Medulla oblongata (tissue), 1 donor: Measurements from ENCODE around the gene IL6ST.
A peak's percentile ranks its signal among the peaks of the same experiment; 100 is the strongest.
"Not testable (repeated sequence)": the region's sequence is repeated elsewhere in the genome, so short reads cannot be mapped to it uniquely, and the experiment has no call there.

Source experiments
- DNase-seq: peaks from one replicate; pipeline ENCODE4 v3.0.0-alpha.2; 2015; ENCODE audit errors: extremely low spot score

IL6ST gene

DNA sequence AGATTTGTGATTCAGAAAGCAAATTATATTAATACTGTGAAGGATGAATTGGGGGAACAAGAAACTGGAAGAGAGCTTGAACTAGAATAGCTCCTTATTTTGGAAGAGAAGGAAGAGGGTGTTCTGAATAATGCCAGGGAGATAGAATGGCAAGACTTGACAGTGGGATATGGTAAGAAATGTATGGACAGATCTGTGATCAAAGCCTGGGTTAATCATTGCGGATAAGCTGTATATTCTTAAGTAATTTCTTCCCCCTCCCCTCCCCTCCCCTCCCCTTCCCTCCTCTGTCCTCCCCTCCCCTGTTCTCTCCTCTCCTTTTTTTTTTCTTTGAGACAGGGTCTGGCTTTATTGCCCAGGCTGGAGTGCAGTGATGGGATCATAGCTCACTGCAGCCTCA is 10.1 kb upstream of the IL6ST start:
- no peak for DNase-seq

DNA sequence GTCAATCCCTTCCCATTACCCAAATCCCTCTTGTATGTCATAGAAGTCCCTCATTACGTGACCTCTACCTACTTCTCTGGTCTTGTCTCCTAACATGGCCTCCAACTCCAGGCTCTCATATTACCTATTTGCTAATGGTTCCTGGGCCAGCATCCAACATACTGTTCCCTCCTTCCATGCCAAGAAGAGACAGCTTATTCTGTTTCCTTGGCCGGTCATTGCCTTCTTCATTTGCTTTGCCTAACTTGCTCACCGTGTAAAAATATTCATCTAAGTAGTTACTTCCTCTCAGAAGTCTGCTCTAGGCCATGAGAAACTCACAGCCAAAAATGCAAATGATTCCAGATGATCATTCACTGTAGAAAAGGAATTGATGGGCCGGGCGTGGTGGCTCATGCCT is 8.9 kb upstream of the IL6ST start:
- no peak for DNase-seq

DNA sequence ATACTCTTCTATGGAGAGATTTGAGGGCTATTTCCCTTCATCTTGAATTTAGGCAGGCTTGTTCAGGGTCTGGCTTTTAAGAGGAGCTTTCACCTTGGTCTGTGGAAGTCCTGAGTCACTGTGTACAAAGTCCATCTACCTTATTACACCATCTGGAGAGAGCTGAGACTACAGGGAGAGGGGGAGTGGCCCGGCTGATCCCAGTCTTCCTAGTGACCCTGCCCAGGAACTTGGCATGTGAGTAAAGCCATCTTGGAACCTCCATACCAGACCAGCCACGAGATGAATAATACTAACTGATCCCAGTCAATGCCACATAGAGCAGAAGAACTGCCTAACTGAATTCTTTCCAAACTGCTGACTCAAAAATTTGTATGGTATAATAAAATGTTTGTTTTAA is 8.4 kb upstream of the IL6ST start:
- no peak for DNase-seq

DNA sequence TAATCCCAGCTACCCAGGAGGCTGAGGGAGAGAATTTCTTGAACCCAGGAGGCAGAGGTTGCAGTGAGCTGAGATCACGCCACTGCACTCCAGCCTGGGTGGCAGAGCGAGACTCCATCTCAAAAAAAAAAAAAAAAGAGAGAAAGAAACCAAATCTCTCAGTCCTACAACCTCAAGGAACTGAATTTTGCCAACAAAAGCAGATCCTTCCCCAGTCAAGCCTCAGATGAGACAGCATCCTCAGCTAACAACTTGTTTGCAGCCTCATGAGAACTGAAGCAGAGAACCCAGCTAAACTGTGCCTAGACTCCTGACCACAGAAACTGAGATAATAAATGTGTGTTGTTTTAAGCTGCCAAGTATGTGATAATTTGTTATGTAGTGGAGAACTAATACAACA is 7.5 kb upstream of the IL6ST start:
- no peak for DNase-seq

DNA sequence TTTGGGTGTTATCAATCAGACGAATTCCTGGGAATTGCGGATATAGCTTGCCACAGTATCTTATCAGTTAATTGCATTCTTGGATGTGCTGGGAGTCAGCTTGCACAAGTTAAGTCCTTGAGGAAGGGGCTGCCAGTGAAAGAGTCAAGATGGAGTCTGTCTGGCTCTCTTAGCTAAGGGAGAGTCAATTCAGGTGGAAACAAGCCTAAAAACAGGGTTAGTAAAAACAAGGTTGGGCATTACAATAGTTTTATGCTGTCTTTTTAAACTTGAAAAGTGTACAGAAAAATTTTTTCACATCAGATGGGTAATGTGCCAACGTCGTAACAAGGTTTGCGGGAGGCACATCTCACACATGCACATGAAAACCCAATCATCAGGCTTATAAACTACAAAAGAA is 5.5 kb upstream of the IL6ST start:
- DNase-seq: not testable (repeated sequence)

DNA sequence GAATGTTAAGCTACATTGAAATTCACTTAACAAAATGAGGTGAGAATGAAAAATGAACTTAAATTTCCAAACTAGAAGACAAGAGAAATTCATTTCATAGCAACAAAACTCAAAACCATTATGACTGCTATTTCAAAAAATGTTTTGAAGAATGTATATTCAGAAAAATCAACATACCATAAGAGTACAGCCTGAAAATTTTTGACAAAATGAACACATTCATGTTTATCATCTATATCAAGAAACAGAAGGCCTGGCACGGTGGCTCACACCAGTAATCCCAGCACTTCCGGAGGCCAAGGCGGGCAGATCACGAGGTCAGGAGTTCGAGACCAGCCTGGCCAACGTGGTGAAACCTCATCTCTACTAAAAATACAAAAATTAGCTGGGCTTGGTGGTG is 4.2 kb upstream of the IL6ST start:
- no peak for DNase-seq

DNA sequence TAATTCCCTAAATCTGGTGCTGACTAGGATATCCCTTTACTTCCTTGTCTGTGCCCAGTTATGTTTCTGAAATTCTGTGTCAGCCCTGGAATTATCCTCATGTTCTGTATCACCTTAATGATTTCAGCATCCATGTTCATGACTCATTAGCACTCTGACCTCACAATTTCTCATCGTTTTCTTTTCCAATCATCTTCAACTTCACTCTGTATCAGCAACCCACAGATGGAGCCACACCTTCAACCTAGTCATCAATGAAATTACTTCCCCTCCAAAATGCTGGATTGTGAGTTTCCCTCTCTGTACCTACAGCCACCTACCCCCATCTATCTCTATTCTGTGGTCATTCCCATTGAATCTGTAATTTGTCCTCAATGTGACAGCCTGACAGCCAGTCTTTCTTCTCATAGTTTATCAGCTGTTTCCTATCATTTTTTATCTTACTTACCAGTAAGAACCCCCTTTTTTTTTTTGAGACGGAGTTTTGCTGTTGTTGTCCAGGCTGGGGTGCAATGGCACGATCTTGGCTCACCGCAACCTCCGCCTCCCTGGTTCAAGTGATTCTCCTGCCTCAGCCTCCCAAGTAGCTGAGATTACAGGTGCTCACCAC is 3.1 kb upstream of the IL6ST start:
- no peak for DNase-seq

DNA sequence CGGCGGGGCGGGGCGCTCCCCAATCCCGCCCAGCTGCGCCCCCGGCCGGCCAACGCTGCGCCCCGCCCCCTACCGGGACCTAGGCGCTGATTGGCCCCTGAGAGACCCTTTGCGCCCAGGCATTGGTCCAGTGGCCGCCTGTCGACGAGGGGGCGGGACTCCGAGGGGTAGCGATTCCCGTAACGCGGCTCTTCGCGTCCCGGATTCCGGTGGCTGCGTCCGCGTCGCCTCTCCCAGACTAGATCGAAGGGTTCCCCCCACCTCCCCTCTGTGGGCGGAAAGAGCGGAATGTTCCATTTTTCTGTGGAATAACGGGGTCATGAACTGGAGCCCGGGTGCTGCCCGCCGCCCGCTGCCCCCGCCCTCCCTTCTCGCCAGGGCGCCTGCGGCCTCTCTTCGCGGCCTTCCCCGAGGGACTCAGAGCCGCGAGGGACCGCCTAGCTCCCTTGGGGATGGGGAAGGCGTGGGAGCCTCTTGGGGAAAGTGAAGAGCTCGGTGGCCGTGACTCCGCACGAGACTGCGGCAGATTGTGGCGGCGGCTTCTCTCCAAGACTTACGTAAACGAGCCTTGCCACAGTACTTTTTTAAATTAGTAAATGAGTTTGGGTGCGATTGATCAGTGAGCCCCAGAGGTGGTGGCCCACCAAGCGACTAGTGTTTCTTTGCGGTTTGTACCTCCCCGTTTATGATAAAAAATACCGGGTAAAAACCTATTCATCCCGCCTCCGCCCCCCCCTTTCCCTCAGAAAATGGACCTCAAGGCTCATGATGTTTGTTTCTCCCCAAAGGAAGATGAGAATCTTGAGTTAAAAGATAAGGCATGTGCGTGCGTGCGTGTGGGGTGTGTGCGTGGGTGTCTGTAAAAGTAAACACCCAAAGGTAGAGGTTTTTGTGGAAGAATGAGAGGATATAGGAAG is 493 bp upstream of the IL6ST start:
- peak; percentile 99 for DNase-seq

DNA sequence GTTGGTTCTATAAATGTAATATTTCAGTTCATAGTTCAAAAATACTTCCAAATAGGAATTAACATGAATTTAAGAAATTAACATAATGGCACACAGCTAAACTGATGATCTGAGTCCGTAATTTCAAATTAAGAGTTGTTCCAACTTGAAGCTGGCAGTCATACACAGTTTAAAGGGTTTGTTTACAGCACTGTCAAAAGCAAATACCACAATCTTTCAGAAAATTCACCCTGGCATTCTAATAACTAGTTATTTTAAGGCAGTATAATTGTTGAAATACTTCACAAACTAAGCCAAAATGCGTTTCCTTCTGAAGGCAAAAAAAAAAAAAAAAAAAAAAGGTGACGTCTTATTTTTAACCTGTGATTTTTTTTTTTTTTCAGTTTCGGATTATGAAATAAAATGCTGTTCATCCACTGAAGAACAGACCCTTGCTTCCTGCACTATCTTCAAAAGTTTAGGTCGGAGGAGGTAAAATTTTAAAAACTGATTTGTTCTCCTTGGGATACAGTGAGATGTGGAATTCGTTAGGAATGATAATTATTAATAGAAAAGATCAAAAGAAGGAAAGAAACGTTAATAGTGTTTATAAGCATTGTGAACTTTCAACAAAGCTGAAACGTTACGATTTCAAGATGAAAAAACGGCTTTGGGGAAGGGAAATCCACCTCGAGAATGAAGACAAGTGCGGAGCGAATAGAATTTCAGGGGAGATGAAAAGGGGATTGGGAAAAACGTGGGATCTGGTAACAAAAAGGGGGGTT is 850 bp downstream of the IL6ST start:
- DNase-seq: peak; percentile 66

DNA sequence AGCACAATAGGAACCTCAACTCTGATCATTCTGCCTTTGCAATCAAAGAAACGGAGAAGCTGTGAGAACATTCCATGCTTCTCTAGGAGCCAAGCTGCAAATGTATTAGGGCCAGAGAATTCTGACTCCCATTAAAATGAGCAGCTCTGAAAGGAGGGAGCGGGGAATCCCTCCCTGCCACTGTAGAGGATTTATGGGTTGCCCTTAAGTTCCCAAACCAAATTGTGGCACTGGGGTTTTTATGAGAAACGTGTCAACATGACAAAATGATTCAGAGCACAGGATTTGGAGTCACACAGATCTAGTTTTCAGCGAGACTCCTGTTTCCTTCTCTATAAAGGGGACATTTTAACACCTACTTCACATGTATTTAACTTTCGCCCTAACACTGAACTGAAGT is 1.8 kb downstream of the IL6ST start:
- DNase-seq: peak; percentile 89

DNA sequence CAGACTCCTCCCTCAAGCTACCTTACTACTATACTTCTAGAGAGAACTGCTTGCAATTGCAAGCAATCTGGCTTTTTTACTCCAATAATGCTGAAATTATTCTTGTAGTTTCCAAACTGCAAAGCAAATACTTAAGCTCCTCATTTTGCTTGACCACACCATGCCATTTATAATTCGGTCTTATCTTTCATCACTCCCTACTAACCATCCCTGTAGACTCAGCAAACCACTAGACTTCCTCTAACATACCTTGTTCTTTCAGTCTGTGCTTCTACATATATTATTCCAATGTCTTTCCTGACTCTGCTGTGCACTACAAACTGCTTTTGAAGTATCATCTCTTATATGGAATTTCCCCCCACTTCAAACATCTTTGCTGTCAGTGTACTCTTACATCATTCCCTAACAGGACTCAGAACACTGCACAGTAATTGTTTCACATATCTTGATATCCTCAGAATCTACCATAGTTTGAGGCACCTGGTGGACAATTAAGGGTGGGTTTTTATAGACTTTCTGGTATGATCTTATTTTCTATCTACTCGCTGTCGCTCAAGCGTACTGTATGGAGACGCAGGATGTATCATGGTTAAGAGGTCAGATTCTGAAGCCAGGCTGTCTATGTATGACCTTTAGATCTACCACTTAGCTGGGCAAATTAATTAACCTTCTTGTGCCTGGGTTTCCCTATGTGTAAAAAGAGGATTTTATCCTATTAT is 2.8 kb downstream of the IL6ST start:
- peak; percentile 54 for DNase-seq

DNA sequence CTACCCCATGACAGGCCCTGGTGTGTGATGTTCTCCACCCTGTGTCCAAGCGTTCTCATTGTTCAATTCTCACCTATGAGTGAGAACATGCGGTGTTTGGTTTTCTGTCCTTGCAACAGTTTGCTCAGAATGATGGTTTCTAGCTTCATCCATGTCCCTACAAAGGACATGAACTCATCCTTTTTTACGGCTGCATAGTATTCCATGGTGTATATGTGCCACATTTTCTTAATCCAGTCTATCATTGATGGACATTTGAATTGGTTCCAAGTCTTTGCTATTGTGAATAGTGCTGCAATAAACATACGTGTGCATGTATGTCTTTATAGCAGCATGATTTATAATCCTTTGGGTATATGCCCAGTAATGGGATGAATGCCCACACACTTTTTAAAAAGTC is 3.9 kb downstream of the IL6ST start:
- DNase-seq: not testable (repeated sequence)

DNA sequence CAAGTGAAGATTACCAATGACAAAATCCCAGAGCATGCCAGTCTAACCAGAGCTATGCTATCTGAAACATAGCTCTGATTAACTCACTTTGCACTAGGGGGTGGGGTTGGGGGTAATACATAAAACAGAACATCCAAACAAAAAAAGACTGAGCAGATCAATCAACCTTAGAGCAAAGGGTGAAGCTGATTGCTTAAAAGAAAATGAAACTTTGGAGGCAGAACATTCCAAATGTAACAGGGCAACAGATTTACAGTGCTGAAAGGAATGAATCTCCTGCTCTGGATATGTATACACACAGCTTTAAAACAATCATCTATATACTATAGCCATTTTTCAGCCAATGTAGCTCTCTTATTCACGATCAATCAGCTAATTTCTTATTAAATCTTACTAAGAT is 4.9 kb downstream of the IL6ST start:
- DNase-seq: no peak

DNA sequence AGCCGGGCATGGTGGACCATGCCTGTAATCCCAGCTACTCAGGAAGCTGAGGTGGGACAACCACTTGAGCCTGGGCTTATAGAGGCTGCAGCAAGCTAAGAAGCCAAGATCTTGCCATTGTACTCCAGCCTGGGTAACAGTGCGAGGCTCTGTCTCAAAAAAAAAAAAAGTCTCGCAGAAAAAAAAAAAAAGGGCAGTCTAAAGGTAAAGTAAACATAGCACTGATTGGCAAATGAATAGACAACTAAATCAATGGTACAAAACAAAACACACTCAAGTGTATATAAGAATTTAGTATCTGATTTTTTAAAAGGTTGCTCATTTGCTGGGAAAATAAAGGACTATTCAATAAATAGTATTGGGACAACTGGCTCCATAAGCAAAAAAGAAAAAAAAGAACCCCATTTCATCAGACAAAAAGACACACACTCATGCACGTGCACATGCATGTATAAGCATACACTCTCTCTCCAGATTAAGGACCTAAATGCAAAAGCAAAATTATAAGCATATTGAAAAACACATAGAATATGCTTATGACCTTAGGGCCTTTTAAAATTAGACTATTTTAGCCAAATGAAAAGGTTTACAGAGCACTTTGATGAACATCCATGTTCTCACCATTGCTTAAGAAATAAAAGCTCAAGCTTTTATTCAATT is 5.7 kb downstream of the IL6ST start:
- no peak for DNase-seq

DNA sequence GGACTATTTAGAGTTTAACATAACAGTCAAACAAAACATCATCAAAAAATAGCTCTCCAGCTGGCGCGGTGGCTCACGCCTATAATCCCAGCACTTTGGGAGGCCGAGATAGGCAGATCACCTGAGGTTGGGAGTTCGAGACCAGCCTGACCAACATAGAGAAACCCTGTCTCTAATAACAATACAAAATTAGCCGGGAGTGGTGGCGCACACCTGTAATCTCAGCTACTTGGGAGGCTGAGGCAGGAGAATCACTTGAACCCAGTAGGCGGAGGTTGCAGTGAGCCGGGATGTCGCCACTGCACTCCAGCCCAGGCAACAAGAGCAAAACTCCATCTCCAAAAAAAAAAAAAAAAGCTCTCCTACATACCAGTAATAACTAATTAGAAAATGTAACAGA is 6.3 kb downstream of the IL6ST start:
- not testable (repeated sequence) for DNase-seq

DNA sequence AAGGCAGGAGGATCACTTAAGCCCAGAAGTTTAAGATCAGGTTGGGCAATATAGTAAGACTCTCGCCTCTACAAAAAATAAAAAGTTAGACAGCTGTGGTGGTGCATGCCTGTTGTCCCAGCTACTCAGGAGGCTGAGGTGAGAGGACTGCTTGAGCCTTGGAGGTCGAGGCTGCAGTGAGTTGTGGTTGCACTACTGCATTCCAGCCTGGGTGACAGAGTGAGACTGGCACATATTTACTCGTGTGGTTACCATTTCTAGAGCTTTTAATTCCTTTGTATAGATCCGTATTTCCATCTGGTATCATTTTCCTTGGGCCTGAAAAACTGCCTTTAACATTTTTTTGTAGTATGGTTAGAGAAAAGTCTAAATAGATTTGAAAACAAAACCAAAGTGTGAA is 7.8 kb downstream of the IL6ST start:
- DNase-seq: no peak

DNA sequence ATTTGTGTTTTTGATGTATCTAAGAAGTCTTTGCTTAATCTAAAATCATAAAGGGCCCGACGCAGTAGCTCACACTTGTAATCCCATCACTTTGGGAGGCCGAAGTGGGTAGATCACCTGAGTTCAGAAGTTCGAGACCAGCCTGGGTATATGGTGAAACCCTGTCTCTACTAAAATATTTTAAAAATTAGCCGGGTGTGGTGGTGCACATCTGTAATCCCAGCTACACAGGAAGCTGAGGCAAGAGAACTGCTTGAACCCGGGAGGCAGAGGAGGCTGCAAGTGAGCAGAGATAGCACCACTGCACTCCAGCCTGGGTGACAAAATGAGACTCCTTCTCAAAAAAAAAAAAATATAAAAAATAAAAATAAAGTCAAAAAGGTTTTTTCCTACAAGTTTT is 9.6 kb downstream of the IL6ST start:
- no peak for DNase-seq

DNA sequence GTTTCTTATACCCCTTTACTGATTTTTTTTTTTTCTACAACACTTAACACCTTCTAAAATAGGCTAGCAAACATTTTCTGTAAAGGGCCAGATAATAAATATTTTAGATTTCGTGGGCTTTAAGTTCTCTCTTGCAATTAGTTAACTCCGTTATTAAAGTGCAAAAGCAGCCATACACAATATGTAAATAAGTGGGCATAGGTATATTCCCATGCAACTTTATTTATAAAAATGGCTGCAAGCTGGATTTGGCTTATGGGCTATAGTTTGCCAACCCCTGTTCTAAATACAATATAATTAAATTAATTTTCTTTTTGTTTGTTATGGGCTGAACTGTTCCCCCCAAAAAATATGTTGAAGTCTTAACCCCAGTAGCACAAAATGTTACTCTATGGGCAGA is 10.8 kb downstream of the IL6ST start:
- no peak for DNase-seq

DNA sequence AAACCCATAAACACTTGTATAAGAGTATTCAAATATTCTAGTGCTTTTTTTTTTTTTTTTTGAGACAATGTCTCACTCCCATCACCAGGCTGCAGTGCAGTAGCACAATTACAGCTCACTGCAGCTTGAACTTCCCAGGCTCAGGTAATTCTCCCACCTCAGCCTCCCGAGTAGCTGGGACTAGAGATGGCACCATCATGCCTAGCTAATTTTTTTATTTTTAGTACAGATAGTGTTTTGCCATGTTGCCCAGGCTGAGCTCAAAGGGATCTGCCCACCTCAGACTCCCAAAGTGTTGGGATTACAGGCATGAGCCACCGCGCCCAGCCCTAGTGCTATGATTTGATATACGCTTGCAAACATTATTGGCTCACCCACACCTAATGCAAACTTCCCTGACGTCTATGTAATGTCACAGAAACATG is 11.8 kb downstream of the IL6ST start:
- DNase-seq: no peak

DNA sequence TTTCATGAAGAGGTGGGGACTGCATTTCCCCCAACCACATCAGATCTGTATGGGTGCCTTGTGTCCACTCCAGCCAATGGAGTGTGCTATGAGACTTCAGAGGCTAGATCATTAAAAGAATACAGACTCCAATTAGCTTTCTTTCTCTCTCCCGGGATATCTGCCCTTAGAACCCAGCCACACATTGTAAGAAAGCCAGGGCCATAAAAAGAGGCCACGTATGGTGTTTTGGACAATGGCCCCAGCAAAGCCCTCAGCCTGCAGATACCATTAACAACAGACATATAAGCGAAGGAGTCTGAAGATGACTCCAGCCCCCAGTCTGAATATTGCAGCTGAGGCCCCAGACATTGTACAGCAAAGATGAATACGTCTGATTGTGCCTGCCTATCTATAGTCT is 21.5 kb downstream of the IL6ST start:
- DNase-seq: no peak

DNA sequence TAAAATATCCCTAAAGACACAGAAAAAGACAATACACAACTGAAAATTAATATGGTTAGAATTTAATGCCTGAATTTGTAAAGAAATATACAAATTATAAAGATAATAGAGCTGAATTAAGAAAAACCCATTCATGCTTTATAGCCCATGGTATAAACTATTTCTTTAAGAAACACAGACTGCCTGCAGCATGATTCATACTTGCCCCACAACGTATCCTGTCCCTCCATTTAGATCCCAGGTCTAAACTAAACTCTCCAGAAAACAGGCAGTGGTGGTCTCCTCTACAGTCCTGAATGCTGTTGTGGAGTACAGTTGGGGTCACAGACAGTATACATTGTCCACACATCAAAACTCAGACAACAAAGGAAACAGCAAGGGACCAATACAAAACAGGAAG is 24.8 kb downstream of the IL6ST start:
- DNase-seq: no peak
